MM.1S (cell line): Measurements from ENCODE around the gene MSI1.

ENCODE experiments used
- DNase-seq: peaks from one replicate; pipeline ENCODE4 v3.0.0-alpha.2; 2015
- H2AFZ ChIP-seq: fragments of 300-600 bp; sonication (generic); 2 replicates; pipeline ENCODE4 v1.6.0; 2016; ENCODE audit warnings: antibody characterized with exemption, low read length
- H3F3A ChIP-seq: fragments of 300-600 bp; sonication (generic); 2 replicates; pipeline ENCODE4 v1.6.1; 2016; ENCODE audit warnings: mild to moderate bottlenecking, antibody characterized with exemption, low read length, moderate library complexity, mixed read lengths; ENCODE audit not compliant: insufficient read depth
- H3K27ac ChIP-seq: fragments of 300-600 bp; sonication (generic); 2 replicates; pipeline ENCODE4 v1.5.1; 2016; ENCODE audit warnings: mild to moderate bottlenecking, low read length
- H3K27me3 ChIP-seq: fragments of 300-600 bp; sonication (generic); replicated peaks from 2 replicates; pipeline ENCODE4 v1.6.0; 2016; ENCODE audit warnings: low read length; ENCODE audit not compliant: insufficient read depth
- H3K36me3 ChIP-seq: fragments of 300-600 bp; sonication (generic); replicated peaks from 2 replicates; pipeline ENCODE4 v1.6.1; 2016; ENCODE audit warnings: mild to moderate bottlenecking, low read length, mixed read lengths; ENCODE audit not compliant: insufficient read depth
- H3K4me1 ChIP-seq: fragments of 300-600 bp; sonication (generic); 2 replicates; pipeline ENCODE4 v1.6.1; 2016; ENCODE audit warnings: low read length, mixed read lengths
- H3K4me2 ChIP-seq: fragments of 300-600 bp; sonication (generic); 2 replicates; pipeline ENCODE4 v1.6.0; 2016; ENCODE audit warnings: low read depth, low read length
- H3K4me3 ChIP-seq: fragments of 300-600 bp; sonication (generic); 2 replicates; pipeline ENCODE4 v1.5.1; 2016; ENCODE audit warnings: low read length, mixed read lengths
- H3K79me2 ChIP-seq: fragments of 300-600 bp; sonication (generic); 2 replicates; pipeline ENCODE4 v1.6.1; 2016; ENCODE audit warnings: mixed run types, low read length, mixed read lengths
- H3K9ac ChIP-seq: fragments of 300-600 bp; sonication (generic); 2 replicates; pipeline ENCODE4 v1.6.1; 2016; ENCODE audit warnings: low read length, mixed read lengths
- H3K9me2 ChIP-seq: fragments of 300-600 bp; sonication (generic); replicated peaks from 2 replicates; pipeline ENCODE4 v1.6.1; 2016; ENCODE audit warnings: mild to moderate bottlenecking, low read length, mixed read lengths; ENCODE audit not compliant: insufficient read depth
- H3K9me3 ChIP-seq: fragments of 300-600 bp; sonication (generic); replicated peaks from 2 replicates; pipeline ENCODE4 v1.6.1; 2016; ENCODE audit warnings: mild to moderate bottlenecking, low read length, mixed read lengths; ENCODE audit not compliant: insufficient read depth
- H4K20me1 ChIP-seq: fragments of 300-600 bp; sonication (generic); 2 replicates; pipeline ENCODE4 v1.6.1; 2016; ENCODE audit warnings: mild to moderate bottlenecking, low read length, moderate library complexity, mixed read lengths; ENCODE audit not compliant: insufficient read depth
- EZH2 ChIP-seq: fragments of 300-600 bp; sonication (generic); optimal IDR thresholded peaks from 2 replicates; pipeline ENCODE3; 2017; ENCODE audit warnings: low read depth, mild to moderate bottlenecking, antibody characterized with exemption, low read length, mixed read lengths
- EZH2phosphoT487 ChIP-seq: fragments of 300-600 bp; sonication (generic); IDR thresholded peaks from 2 replicates; pipeline ENCODE4 v1.6.1; 2018; ENCODE audit warnings: antibody characterized with exemption, low read length
- TF ChIP-seq, protein P1 (sequence below): fragments of 300-600 bp; sonication (generic); IDR thresholded peaks from 2 replicates; pipeline ENCODE4 v1.5.1; 2016; ENCODE audit warnings: antibody characterized with exemption, low read length, mixed read lengths

The MSI1 gene

DNA sequence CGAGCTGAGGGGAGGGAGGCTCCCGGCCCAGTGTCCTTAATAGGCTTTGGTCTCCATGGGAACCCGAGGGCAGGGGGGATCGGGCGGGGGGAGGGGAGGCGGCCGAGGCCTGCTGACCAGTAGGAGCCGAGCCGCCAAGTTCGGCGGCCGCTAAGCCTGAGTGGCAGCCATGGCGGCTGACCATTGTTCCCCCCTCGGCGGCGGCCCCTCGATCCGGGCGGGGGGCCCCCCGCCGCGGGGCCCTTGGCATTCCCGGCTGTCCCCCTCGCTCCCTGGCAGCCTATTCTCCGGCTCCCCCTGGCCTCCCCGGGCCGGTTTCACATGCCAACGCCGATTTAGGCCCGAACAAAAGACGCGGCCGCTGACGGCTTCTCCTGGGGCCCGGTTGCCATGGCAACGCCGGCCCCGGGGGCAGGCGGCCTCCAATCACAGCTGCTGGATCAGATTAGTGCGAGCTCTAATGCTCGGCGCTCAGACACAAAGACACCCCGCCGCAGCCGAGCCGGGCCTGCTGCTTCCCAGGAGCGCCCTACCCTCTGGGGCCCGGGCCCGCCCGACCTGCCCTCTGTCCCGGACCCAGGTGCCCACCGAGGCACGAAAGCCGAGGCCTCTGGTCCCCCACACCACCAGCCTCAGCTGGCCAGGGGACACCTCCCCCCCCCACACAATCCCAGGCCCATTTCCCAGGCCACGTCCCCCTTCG is 7.3 kb downstream of the MSI1 start:
- Histone ChIP-seq H3K79me2 (no peaks in the 10 kb centered on the region), H3K4me3 (no peak overlapping the region), H3K9ac (no peak overlapping the region), H3K4me1 (no peaks in the 10 kb centered on the region), H3K36me3 (no peaks in the 10 kb centered on the region), H3K27ac (no peak overlapping the region), H4K20me1 (no peaks in the 10 kb centered on the region), H3K4me2 (no peak overlapping the region), H3K27me3 (peaks cover 18% of the 10 kb centered on the region), H3K9me3 (no peaks in the 10 kb centered on the region), H2AFZ (no peak overlapping the region), H3F3A (no peaks in the 10 kb centered on the region), H3K9me2 (no peaks in the 10 kb centered on the region)
- TF ChIP-seq EZH2phosphoT487, result no peak
- no peak for TF ChIP-seq EZH2
- TF ChIP-seq, protein P1, sequence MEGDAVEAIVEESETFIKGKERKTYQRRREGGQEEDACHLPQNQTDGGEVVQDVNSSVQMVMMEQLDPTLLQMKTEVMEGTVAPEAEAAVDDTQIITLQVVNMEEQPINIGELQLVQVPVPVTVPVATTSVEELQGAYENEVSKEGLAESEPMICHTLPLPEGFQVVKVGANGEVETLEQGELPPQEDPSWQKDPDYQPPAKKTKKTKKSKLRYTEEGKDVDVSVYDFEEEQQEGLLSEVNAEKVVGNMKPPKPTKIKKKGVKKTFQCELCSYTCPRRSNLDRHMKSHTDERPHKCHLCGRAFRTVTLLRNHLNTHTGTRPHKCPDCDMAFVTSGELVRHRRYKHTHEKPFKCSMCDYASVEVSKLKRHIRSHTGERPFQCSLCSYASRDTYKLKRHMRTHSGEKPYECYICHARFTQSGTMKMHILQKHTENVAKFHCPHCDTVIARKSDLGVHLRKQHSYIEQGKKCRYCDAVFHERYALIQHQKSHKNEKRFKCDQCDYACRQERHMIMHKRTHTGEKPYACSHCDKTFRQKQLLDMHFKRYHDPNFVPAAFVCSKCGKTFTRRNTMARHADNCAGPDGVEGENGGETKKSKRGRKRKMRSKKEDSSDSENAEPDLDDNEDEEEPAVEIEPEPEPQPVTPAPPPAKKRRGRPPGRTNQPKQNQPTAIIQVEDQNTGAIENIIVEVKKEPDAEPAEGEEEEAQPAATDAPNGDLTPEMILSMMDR, result no peak
- no peak for DNase-seq

DNA sequence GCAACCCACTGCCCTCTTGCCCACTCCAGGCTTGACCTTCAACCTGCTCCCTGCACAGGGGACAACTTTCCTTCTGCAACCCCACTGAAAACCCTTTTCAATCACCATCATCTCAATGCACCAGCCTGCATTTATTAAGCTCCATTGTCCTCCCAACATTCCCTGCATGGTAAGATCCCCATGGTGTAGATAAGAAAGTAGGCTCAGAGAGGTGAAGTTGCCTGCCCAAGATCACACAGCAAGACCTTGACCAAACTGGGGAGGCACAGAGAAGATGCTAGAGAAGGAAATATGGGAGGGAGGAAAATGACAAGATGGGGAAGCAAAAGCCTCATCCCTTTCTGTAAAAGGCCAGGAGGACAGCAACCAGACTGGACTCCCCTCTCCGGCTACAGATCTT is 9.8 kb downstream of the MSI1 start:
- Histone ChIP-seq H4K20me1 (no peaks in the 10 kb centered on the region), H3K4me3 (no peak overlapping the region), H3K4me1 (no peaks in the 10 kb centered on the region), H3K9me2 (no peaks in the 10 kb centered on the region), H2AFZ (no peak overlapping the region), H3K4me2 (no peak overlapping the region), H3K36me3 (no peaks in the 10 kb centered on the region), H3K9me3 (no peaks in the 10 kb centered on the region), H3K27ac (no peak overlapping the region), H3K27me3 (peaks cover 7% of the 10 kb centered on the region), H3K79me2 (no peaks in the 10 kb centered on the region), H3K9ac (no peak overlapping the region), H3F3A (no peaks in the 10 kb centered on the region)
- TF ChIP-seq EZH2phosphoT487 (no peak), EZH2 (no peak)
- TF ChIP-seq, protein P1, result no peak
- DNase-seq, result no peak

DNA sequence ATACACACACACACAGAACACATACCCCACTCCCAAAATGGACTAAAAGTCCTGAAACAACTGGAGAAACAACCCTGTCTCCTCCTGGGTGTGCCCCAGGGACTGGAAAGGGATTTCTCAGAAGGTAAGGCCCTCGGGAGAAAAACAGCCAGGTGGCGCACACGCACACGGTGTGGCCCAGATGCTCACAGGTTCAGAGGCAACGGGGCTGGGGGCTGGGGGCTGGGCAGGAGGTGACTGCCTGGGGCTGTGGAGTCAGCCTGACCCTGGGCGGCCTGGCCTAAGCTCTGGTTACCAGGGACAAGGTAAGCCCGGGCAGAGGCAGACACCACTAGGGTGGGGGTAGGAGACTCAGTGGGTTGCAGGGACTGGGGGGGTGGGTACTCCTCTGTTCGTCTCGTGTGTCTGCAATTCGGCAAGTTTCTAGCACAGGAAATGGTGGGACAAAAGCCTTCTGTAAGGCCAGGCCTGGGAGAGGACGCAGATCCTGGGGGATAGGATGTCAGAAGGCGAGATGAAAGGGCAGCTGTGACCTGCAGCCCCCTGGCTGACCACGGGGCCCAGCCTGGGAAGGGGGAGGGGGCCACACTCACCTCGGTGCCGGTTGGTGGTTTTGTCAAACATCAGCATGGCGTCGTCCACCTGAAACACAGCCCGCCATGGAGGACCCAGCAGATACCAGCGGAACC is 10.4 kb downstream of the MSI1 start:
- H3K9ac ChIP-seq, result no peak overlapping the region
- no peaks in the 10 kb centered on the region for H4K20me1 ChIP-seq
- no peak for DNase-seq
- H2AFZ ChIP-seq, result no peak overlapping the region
- no peaks in the 10 kb centered on the region for H3F3A ChIP-seq
- no peak overlapping the region for H3K27ac ChIP-seq
- TF ChIP-seq EZH2 (no peak), EZH2phosphoT487 (no peak)
- TF ChIP-seq, protein P1, result no peak
- no peaks in the 10 kb centered on the region for H3K79me2 ChIP-seq
- H3K4me3 ChIP-seq, result no peak overlapping the region
- no peaks in the 10 kb centered on the region for H3K36me3 ChIP-seq
- no peaks in the 10 kb centered on the region for H3K9me3 ChIP-seq
- H3K4me2 ChIP-seq, result no peak overlapping the region
- no peaks in the 10 kb centered on the region for H3K4me1 ChIP-seq
- H3K27me3 ChIP-seq, result peaks cover 5% of the 10 kb centered on the region
- no peaks in the 10 kb centered on the region for H3K9me2 ChIP-seq
